Mucosa of gallbladder (tissue), 1 donor: ENCODE measurements around the gene RTP3. TPM values are rescaled to one million over a fixed set of nuclear protein-coding genes. Genes with fewer than 3 reads are reported as not detected.

Experiments used
- DNase-seq: peaks from one replicate; pipeline ENCODE4 v3.0.0-alpha.2; 2020; ENCODE audit warnings: low spot score
- total RNA-seq: library from RNA; stranded (reverse); gene quantifications from one replicate; pipeline ENCODE4 v1.2.1, GENCODE V29; 2021
- donor health status: DM: no; HTN: no; CAD: no.

Gene RTP3
- not detected for total RNA-seq

DNA sequence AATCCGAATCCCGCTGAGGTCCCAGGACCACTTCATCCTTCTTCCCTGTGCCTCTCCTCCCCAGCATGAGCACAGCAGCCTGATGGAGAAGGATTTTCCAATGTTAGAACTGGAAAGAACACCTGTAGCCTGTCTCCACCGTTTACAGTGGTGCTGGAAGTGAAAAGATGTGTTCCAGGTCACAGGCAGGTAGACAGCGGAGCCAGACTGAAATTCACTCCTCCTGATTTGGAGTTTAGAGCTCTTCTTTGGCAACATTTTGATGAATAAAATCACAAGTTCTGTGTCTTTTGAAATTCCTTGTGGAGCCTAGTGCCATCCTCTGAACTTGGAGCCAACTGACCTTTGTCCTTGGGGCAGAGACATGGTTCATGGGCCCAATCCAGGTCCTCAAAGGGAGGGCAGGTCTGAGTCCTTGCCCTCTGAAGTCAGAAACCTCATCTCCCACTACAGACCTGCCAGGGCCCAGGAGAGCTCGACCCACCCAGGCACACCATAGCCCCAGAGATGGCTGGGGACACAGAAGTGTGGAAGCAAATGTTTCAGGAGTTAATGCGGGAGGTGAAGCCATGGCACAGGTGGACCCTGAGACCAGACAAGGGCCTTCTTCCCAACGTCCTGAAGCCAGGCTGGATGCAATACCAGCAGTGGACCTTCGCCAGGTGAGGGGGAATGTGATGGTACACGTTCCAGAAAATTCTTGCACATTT, at the start of gene RTP3:
Gene RTP3 (plus strand): TSS at position 421 of the 710 bp plus-strand sequence. CDS start 87 bp downstream, at position 508.
- DNase-seq, result no peak

DNA sequence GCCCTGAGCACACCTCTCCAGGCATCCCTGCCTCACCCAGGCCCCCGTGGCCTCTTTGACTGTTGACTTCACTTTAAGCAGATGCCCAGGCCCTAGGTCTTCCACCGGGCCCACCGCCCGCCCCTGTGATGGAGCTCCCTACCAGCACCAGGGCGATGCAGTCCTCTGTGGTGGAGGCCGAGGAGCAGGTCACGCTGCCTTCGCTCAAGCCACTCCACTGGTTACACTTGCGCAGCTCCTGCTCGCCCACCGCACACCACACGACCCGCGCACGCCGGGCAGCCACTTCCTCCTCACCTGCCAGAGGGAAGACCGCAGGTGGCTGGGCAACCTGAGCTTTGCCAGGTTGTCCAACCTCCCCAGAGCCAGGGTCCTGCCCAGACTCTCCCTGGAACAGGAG, 49.1 kb upstream of the RTP3 start:
- DNase-seq, result no peak

DNA sequence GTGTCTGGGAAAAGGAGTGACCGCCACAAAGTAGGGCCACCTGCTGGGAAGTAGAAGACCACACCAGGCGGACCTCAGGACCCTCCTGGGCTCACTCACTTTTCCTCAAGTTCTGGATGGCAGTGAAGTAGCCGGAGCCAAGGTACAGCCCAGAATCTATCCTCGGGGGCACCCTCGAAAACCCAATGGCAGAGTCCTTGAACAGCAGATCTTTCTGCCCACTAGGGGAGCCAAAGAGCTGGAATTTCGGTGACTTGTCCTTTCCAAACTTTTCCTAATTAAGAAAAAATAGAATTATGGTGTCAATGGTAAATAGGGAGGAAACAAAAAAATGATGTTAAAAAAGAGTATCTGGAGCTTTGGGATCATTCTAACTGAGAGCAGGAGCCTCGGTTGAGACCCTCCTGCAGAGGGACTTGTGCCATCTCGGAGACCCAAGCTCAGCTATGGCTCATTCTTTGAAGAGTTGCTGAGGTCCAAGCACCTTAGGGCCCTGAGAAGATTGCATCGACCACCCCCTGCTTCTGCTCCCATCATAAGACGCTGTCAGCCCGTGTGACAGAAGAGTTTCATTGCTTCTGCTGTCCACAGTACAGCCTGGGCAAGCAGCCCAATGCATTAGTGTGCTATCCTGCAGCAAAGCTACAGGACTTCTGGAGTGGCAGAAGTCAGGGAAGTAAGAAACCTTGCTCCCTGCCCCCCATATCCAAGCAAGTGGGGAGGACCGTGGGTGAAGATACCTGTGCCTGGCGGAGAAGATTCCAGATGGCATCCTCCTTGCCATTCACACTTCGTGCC, 47.8 kb upstream of the RTP3 start:
- DNase-seq, result no peak

DNA sequence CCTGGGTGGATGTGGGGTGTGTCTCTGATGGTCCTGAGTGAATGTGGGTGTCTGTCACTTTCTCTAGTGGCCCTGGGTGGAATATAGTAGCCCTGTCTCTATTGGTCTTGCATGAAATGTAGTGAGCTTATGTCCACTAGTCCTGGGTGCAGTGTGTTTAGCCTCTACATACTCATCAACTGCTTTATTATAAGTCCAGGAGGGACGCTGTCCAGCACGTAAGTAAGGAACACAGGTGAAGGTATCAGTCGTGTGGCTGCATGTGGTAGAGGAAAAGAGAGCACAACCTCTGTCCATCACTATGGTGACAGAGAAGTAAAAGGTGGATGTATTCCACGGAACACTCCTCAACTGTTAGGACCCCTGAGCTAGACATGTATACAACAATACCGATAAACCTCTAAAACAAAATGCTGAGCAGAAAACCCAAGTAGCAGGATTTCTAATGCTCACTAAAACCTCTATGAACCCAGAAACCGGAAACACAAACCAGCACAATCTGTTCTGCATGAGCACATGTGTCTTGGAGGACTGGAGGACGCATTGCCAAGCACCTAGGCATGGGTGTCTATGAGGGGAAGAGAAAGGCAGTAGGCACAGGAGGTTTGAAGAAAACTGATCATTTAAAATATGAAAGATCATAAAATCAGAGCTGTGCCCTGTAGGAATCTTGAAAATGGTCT, 44.1 kb upstream of the RTP3 start:
- DNase-seq, result no peak

GRCh38 chr3:46454209-46454595, 43.6 kb upstream of the RTP3 start:
- no peak for DNase-seq

DNA sequence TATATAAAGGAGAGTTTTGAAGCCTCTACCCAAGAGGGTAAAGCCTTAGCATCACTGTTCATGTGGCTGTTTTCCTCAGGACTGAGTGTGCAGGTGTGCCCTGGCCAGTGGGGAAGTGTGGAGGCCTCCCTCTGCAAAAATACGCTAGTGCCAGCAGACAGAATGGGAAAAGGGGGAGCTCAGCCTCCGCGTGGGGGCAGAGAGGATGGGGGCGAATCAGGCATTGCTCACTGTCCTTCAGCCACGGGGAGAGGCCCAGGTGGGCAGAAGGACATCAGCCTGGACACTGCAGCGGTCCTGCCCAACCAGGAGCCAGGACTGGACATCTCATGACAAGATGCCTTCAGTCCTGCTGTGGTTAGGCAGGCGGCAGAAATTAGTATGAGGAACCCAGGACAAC, 43.2 kb upstream of the RTP3 start:
- no peak for DNase-seq

- DNase-seq, result no peak
Measured at GRCh38 chr3:46455231-46456115, 42.3 kb upstream of the RTP3 start.

- no peak for DNase-seq
Measured at GRCh38 chr3:46456118-46456517, 41.7 kb upstream of the RTP3 start.

GRCh38 chr3:46460051-46460450, 37.7 kb upstream of the RTP3 start:
- no peak for DNase-seq

- no peak for DNase-seq
Measured at GRCh38 chr3:46462111-46462510, 35.7 kb upstream of the RTP3 start.

DNA sequence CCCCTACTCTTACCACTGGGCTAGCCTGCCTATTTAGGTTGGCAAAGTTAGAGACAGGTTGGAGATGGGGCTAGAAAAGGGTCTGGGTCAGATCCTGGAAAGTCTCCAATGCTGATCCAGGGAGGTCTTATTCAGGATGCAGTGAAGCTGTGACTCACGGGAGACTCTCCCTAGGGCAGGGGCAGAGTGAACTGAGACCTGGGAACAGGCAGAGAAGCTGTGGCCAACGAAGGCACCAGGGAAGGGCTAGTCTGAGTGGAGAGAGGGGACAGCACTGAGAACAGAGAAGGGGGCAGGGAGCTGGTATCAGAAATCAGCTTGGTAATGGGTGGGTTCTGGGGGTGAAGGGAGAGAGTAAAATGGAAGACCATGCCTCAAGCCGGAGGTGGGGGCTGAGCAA, 35.3 kb upstream of the RTP3 start:
- DNase-seq, result no peak

DNA sequence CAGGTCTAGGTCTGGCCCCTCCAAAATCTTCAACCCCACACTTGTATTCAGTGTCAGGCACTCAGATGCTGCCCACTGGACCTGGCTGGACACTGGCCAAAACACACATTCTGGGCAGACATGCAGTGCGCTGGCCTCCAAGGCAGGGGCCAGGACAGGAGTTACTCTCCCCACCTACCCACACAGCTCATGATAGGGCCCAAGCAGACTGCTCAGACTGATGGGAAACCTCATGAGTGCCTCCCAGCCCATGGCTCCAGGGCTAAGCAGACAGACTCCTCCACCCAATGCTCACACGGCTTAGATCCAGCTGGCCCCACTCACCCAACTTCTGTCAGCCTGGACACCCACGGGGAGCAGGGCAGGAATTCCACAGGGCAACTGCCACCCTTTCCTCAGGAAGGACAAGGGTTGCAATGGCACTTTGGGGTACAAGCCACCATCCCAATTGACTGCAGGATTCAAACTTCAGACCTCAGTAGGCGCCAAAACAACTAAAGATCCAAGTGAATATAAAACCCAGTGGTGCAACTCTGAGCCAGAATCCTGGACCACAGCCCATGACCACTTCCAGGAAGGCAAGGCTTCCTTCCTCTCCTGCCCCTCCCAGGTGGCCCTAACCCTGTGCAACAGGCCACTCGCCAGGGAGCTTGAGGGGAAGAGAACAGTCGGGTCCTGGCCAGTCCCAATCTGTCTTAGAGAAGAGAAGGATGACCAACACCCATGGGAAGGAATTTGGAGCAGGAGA, 34.5 kb upstream of the RTP3 start:
- DNase-seq, result no peak

- no peak for DNase-seq
Measured at GRCh38 chr3:46463868-46464241, 33.9 kb upstream of the RTP3 start.

GRCh38 chr3:46464326-46465195, 33.2 kb upstream of the RTP3 start, which contains the start of gene LTF:
Gene LTF (minus strand): TSS chr3:46464905. CDS start chr3:46464867, 38 bp downstream.
- no peak for DNase-seq

- DNase-seq, result no peak
Measured at GRCh38 chr3:46465196-46465520, 32.6 kb upstream of the RTP3 start.

DNA sequence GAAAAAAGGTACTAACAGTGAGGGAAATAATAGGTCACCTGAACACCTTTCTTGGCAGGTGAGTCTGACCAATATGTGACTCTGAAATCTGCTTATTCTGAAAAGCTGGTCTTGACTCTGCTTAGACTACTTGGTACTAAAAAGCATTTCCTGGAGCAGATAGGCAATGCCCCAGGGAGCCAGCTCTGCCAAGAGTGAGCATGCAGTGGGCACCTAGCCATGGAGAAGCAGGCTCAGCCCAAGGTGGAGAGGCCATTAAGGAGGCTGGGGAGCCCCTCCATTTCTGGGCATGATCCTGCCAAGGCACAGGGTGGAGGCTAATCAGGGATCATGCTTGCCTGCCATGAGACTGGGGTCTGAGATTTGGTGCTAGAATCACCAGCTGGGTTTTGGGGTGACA, 31.5 kb upstream of the RTP3 start:
- DNase-seq, result no peak

DNA sequence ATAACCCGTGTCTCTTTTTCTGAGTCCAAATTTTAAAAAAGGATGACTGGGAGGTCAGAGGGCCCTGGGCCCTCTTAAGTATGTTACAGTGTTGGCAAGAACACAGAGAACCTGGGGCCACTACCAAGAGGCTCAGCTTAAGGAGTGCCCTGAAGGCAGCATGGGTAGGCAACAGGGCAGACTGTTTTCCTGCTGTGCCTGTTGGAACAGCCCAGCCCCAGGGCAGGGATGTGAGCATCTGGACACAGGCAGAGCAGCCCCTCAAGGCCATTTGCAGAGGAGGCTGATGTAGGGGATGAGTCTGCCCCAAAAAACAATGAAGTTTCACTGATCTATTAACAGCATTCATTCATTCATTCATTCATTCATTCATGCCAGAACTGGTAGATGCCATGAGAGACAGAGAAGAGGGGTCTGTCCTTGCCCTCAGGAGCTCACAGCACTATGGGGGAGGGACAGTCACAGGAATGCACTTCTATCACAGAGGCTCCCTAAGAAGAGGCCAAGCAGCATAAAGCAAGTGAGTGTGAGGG, 30.8 kb upstream of the RTP3 start:
- no peak for DNase-seq

- no peak for DNase-seq
Measured at GRCh38 chr3:46467562-46467961, 30.2 kb upstream of the RTP3 start.

GRCh38 chr3:46468753-46469600, 28.8 kb upstream of the RTP3 start:
- no peak for DNase-seq
